Subcutaneous abdominal adipose tissue (tissue), 5 donors: ENCODE results near the gene HOXC13.

ENCODE experiments used
- H3K27ac ChIP-seq: one replicate; pipeline ENCODE4 v1.7.0; 2013; ENCODE audit warnings: low read depth, mild to moderate bottlenecking, inconsistent platforms, low read length, moderate library complexity
- H3K27me3 ChIP-seq, 5 donors: one replicate each; pipeline ENCODE4 v1.7.0; 2013; ENCODE audit warnings: low read length in 5 of 5, inconsistent platforms in 1 of 5; ENCODE audit not compliant: control insufficient read depth in 5 of 5, insufficient read depth in 4 of 5
- H3K36me3 ChIP-seq, 5 donors: one replicate each; pipeline ENCODE4 v1.7.0; 2013; ENCODE audit warnings: low read length in 5 of 5; ENCODE audit not compliant: control insufficient read depth in 5 of 5, insufficient read depth in 5 of 5
- H3K4me1 ChIP-seq, 5 donors: one replicate each; pipeline ENCODE4 v1.7.0; 2013; ENCODE audit warnings: low read length in 5 of 5, mild to moderate bottlenecking in 3 of 5, moderate library complexity in 1 of 5; ENCODE audit not compliant: control insufficient read depth in 5 of 5, insufficient read depth in 5 of 5
- H3K4me3 ChIP-seq, 5 donors: one replicate each; pipeline ENCODE4 v1.7.0; 2013; ENCODE audit warnings: low read length in 5 of 5, low read depth in 1 of 5
- H3K9ac ChIP-seq, 5 donors: one replicate each; pipeline ENCODE4 v1.7.0; 2013; ENCODE audit warnings: low read length in 5 of 5, mild to moderate bottlenecking in 4 of 5, moderate library complexity in 3 of 5
- H3K9me3 ChIP-seq, 5 donors: one replicate each; pipeline ENCODE4 v1.7.0; 2013; ENCODE audit warnings: low read length in 5 of 5; ENCODE audit not compliant: control insufficient read depth in 5 of 5
- donor health status: healthy.
- donor health status: healthy.
- donor health status: healthy.
- donor health status: healthy.
- donor health status: healthy.

Gene HOXC13

DNA sequence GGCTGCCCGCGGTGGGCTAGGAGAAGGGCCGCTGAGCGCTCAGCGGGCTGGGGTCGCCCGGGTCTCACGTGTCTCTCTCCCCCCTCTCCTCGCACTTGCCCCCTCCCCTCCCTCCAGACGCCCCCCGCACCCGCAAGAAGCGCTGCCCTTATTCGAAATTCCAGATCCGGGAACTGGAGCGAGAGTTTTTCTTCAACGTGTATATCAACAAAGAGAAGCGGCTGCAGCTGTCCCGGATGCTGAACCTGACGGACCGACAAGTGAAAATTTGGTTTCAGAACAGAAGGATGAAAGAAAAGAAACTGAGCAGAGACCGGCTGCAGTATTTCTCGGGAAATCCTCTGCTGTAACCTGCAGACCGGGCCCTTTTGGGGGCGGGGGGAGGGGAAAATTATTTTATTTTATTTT, 36.4 kb downstream of the HOXC13 start:
- peaks cover 39 to 88% (median 70%) of the 10 kb centered on the region in 5 donors for H3K27me3 ChIP-seq
- peak overlapping the region in 3 of 5 donors; percentile 39 to 66 (median 60) for H3K4me3 ChIP-seq
- peaks cover 0 to 4% (median 0%) of the 10 kb centered on the region in 5 donors for H3K9me3 ChIP-seq
- no peak overlapping the region for H3K9ac ChIP-seq
- no peak overlapping the region for H3K27ac ChIP-seq
- H3K36me3 ChIP-seq = no peaks in the 10 kb centered on the region
- peaks cover 0 to 26% (median 25%) of the 10 kb centered on the region in 5 donors for H3K4me1 ChIP-seq

DNA sequence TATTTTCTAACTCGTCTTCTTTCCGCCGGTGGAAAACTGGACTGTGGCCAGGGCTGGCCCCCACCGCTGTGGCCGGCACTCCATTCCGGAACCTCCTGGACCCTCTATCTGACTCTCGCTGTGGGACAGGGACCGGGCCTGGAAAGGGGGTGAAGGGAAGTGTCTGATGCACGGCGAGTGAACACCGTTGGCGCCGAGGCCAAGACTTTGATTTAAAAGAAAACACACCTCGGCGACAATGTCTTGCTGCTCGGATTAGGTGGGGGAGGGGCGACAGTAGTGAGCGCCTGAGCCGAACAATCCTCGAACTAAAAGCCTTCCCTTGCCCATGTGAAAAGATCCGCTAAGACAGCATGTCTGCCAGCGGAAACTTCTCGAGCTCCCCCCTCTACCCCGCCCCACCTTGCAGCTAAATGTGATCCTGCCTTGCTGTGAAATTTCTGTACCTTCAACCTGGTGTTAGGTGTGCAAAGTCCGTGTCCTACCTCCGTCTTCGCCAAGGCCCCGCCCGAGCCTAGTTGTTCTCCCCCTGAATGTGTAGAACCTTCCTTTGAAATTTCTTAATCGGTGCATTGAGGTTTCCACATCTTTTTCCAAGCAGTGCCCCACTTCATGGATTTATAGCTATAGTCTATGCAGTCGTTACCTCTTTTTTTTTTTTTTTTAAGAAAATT, 37.0 kb downstream of the HOXC13 start:
- peaks cover 0 to 26% (median 25%) of the 10 kb centered on the region in 5 donors for H3K4me1 ChIP-seq
- H3K27ac ChIP-seq = no peak overlapping the region
- H3K36me3 ChIP-seq = no peaks in the 10 kb centered on the region
- H3K27me3 ChIP-seq = peaks cover 36 to 82% (median 68%) of the 10 kb centered on the region in 5 donors
- peak overlapping the region in 1 of 5 donors; percentile 66 for H3K4me3 ChIP-seq
- H3K9ac ChIP-seq = no peak overlapping the region
- H3K9me3 ChIP-seq = peaks cover 0 to 4% (median 0%) of the 10 kb centered on the region in 5 donors

DNA sequence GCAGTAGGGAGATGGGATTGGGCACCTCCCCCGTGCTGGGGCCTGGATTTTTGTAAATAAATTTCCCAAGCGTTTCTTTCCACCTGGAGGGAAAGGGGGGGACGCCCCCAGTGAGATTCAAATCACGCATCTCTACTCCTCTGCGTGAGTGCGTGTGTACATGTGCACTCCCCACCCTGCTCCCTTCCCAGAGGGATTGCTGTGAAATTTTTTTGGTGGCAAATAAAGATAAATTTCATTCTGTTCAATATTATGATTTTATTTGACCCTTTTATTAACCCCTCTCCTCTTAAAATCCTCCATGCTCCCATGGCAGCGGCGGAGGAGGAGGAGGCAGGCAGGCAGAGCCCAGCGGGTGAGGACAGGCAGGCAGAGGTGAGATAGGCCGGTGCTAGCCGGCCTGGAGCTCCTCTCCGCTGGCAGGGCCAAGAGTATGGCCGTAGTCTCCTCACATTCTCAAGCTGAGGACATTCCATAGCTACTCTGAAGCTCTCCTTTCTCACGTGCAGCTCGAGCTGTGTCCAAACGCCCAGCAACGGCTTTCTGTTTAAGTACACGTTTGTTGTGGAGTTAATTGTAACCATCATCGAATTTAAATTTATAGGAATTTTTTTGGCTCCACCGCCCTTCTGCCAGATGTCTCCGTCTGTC, 37.7 kb downstream of the HOXC13 start:
- no peaks in the 10 kb centered on the region for H3K36me3 ChIP-seq
- peaks cover 0 to 4% (median 0%) of the 10 kb centered on the region in 5 donors for H3K9me3 ChIP-seq
- no peak overlapping the region for H3K4me3 ChIP-seq
- no peak overlapping the region for H3K9ac ChIP-seq
- no peak overlapping the region for H3K27ac ChIP-seq
- H3K27me3 ChIP-seq = peaks cover 34 to 80% (median 61%) of the 10 kb centered on the region in 5 donors
- H3K4me1 ChIP-seq = peaks cover 0 to 26% (median 25%) of the 10 kb centered on the region in 5 donors

DNA sequence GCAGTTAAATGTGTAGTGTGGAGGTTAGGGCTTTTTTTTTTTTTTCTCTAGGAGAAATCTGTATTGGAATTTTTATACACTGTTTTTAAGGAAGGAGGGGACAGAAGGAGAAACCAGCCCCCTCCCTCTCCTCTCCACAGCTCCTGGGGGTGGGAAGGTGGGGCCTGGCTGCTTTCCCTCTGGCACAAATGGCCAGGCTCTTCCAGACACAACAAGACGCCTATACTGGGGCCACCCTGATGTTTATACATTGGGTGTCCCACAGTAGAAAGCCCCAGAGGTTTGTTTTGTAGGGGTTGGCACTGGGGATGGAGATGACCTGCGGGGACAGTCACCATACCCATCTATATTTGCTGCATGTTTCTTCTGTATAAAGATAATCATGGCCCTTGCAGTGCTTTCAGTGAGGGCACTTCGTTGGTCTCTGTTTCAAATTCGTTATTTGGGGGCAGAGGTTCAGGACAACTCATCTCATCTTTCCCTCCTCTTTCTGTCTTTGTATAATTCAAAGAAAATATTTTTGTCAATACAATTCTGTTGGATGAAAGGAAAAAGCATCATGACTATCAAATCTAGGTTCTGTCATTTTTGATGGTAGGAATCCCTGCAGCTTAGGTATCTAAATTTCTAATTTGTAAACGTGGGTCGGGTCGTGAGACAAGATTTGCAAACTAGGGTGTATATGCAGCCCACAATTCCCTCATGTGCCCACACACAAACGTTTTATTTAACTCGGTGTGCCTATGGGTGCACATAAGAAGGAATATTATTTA, 38.4 kb downstream of the HOXC13 start:
- Histone ChIP-seq H3K27ac (no peak overlapping the region), H3K36me3 (no peaks in the 10 kb centered on the region), H3K4me3 (no peak overlapping the region), H3K27me3 (peaks cover 29 to 78% (median 59%) of the 10 kb centered on the region in 5 donors), H3K9ac (no peak overlapping the region), H3K9me3 (peaks cover 0 to 4% (median 0%) of the 10 kb centered on the region in 5 donors), H3K4me1 (peaks cover 0 to 26% (median 25%) of the 10 kb centered on the region in 5 donors)

DNA sequence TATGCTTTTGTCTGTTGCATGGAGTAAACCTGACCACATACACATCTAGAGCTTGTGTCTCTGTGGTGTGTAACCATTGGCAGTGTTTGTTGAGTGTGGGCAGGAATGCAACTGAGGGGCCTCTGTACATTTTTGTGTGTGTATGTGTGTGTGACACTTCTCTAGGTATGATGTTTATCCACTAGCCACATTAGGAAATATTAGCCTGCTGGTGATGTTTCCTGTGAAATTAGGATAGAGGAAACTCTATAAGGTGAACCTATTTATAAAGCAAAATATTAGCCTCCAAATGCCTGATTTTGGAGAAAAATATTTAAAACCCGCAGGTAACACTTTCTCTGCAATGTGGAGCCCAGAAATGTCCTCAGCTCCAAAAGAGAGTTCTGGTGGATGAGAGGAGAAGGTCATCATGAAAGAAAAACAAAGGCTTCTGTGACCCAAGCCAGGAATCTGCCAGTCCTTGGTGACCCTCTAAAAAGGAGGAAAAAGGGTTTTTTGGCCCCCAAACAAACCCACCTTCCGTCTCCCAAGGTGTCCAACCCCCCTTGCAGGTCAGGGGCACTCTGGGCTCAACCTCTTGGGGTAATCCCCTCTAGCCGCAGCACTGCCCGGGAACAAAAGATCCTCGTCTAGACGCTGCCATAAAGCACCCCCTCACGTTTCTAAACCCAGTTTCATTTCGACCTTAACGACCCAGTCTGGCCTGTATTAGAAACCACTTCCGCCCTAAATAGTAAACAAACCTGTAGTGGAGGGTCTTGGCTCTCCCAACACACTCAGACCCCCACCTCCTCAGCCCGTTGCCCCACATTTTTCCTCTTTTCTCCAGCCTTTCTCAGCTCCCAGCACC, 39.2 kb downstream of the HOXC13 start:
- no peak overlapping the region for H3K4me3 ChIP-seq
- H3K9ac ChIP-seq = no peak overlapping the region
- H3K36me3 ChIP-seq = no peaks in the 10 kb centered on the region
- peaks cover 0 to 4% (median 0%) of the 10 kb centered on the region in 5 donors for H3K9me3 ChIP-seq
- H3K4me1 ChIP-seq = peaks cover 0 to 26% (median 24%) of the 10 kb centered on the region in 5 donors
- no peak overlapping the region for H3K27ac ChIP-seq
- H3K27me3 ChIP-seq = peaks cover 21 to 78% (median 56%) of the 10 kb centered on the region in 5 donors

DNA sequence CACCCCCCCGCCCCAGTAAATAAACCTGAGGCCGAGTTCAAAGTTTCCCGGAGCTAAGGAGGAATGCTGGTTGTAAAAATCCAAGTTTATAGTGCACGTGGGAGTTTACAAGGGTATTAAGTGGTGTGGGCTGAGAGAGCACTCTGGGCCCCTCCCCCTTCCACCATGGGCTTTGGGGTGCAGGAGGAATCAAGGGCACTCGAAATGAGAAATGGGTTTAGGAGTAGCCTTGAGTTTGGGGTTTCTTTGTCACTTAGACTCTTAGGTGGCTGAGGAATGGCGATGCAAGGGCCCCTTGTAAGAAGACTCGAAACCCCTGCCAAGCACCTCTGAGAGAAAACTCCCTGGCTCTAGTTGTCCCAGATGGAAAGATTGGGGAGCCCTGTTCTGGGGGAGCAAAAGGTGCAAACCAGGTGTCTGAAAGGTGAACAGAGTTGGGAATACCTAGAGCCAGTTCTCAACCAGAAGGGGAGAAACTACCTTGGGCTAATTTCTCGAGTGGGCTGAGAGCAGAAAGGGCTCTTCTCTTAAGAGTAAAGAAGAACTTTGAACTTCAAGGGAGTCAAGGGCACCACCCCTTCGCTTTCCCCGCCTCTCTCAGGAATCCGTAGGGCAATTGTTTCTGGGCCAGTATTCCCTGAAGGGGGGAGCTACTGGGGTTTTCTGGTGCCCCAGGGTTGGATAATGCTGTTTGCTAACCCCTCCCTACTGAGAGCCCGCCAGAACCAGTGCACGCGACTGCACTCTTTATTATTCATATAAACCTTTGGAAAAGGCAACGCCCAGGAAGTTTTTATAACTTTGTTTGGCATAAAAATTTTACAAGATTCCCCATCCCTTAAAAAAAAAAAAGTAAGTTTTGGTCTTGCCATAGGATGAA, 40.1 kb downstream of the HOXC13 start:
- Histone ChIP-seq H3K27ac (no peak overlapping the region), H3K4me3 (no peak overlapping the region), H3K36me3 (no peaks in the 10 kb centered on the region), H3K27me3 (peaks cover 14 to 78% (median 57%) of the 10 kb centered on the region in 5 donors), H3K9ac (no peak overlapping the region), H3K4me1 (peaks cover 0 to 21% (median 19%) of the 10 kb centered on the region in 5 donors), H3K9me3 (no peaks in the 10 kb centered on the region)

DNA sequence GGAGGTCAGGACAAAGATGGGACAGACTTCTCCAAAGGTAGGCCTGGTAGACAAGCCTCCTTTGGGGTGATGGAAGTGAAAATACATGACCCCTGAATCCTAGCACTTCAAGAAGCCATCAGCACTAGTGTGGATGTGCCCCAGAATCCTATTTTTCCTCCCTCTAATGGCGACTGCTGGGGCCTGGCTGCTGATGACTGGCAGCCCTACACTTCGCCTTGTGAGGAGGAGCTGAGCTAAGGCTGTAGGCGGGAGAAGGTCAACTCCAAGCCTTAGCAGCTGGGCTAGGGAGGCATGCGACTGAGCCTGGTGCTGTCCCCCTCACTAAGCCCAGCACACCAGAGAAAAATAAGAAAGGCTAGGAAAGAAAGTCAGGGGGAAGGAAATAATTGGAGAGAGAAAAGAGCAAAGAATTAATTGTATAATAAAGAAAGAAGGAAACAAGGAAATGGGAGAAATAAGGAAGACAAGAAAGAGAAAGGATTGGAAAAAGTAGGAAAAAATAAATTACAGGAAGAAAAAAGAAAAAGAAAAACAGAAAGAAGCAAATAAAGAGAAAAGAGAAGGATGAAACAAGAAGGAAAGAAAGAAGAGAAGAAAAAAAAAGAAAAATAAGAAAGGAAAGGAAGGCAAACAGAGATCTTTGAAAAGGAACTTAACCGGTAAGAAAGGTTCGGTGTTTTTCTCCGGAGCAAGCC, 41.6 kb downstream of the HOXC13 start:
- H3K36me3 ChIP-seq = no peaks in the 10 kb centered on the region
- H3K27me3 ChIP-seq = peaks cover 14 to 83% (median 58%) of the 10 kb centered on the region in 5 donors
- H3K4me1 ChIP-seq = peaks cover 0 to 14% (median 12%) of the 10 kb centered on the region in 5 donors
- no peak overlapping the region for H3K4me3 ChIP-seq
- H3K9me3 ChIP-seq = no peaks in the 10 kb centered on the region
- H3K27ac ChIP-seq = no peak overlapping the region
- H3K9ac ChIP-seq = no peak overlapping the region

DNA sequence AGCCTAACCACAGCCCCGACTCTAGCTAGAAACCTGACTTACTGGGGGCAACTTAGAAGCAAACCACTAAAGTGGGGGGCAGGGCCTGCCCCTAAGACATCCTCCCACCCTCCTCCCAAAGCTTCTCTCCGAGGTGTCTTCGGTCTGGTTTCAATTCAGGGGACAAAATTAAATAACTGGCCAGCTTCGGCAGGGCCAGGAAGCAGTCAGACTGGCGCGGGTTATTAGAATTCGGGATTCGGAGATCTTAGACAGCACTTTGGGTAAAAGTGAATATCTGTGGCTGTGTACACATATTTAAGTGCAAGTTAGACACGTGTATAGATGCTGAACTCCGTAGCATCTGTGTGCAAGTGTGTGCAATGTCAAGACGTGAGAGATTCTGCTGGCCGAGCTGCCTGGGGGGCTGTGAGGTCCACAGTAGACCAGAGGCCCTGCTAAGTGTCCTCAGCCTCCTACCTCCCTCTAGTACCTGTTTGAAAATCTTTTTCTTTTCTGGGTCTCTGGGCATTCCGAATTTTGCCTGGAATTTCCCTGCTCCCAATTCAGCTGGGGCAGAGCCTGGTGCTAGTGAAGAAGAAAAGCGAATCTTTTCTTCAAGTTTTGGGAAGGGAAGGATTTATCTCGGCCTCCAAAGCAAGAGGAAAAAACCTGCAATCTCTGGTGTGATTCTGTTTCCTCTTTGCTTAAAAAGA, 42.3 kb downstream of the HOXC13 start:
- no peak overlapping the region for H3K9ac ChIP-seq
- peaks cover 0 to 18% (median 15%) of the 10 kb centered on the region in 5 donors for H3K4me1 ChIP-seq
- no peak overlapping the region for H3K4me3 ChIP-seq
- peaks cover 14 to 80% (median 61%) of the 10 kb centered on the region in 5 donors for H3K27me3 ChIP-seq
- no peaks in the 10 kb centered on the region for H3K36me3 ChIP-seq
- H3K9me3 ChIP-seq = no peaks in the 10 kb centered on the region
- no peak overlapping the region for H3K27ac ChIP-seq
